ENCODE data around the gene CTNND2.

The CTNND2 gene

DNA sequence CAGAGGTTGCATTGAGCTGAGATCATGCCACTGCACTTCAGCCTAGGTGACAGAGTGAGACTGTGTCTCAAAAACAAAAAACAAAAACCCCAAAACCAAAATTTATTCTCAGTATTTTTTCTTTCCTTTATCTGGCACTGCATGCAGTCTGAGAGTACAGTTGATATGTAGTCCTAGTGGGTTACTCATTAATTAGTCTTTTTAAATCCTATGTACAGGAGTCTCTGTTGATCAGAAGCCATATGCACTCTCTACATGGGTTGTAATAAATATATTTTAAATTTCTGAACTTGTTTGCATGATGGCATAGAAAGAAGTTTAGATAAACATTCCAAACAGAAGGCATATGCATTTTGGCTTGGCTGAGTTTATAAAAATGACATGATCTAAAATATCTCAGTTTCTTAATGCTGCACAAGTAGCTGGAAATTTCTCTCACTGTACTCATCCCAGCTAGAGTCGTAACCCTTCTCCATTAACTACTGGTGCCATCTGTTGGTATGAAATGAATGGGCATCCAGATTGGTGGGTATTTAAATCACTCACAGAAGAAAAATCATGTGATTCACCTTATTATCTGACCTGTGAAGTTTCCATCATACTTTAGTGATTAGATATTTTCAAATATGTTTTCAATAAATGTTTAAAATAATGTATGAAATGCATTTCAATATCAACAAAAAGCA is 284.8 kb downstream of the CTNND2 start (continued):
- TF ChIP-seq, protein P1, sequence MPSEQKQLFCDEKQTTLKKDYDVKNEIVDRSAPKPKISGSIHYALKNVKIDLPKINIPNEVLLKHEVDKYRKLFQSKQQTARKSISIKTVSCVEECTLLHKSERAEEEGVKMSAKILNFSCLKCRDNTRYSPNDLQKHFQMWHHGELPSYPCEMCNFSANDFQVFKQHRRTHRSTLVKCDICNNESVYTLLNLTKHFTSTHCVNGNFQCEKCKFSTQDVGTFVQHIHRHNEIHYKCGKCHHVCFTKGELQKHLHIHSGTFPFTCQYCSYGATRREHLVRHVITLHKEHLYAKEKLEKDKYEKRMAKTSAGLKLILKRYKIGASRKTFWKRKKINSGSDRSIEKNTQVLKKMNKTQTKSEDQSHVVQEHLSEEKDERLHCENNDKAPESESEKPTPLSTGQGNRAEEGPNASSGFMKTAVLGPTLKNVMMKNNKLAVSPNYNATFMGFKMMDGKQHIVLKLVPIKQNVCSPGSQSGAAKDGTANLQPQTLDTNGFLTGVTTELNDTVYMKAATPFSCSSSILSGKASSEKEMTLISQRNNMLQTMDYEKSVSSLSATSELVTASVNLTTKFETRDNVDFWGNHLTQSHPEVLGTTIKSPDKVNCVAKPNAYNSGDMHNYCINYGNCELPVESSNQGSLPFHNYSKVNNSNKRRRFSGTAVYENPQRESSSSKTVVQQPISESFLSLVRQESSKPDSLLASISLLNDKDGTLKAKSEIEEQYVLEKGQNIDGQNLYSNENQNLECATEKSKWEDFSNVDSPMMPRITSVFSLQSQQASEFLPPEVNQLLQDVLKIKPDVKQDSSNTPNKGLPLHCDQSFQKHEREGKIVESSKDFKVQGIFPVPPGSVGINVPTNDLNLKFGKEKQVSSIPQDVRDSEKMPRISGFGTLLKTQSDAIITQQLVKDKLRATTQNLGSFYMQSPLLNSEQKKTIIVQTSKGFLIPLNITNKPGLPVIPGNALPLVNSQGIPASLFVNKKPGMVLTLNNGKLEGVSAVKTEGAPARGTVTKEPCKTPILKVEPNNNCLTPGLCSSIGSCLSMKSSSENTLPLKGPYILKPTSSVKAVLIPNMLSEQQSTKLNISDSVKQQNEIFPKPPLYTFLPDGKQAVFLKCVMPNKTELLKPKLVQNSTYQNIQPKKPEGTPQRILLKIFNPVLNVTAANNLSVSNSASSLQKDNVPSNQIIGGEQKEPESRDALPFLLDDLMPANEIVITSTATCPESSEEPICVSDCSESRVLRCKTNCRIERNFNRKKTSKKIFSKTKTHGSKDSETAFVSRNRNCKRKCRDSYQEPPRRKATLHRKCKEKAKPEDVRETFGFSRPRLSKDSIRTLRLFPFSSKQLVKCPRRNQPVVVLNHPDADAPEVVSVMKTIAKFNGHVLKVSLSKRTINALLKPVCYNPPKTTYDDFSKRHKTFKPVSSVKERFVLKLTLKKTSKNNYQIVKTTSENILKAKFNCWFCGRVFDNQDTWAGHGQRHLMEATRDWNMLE (tag by site-specific recombination; conservative IDR thresholded peaks at IDR 0.05; ENCODE audit: low read depth): no peak

DNA sequence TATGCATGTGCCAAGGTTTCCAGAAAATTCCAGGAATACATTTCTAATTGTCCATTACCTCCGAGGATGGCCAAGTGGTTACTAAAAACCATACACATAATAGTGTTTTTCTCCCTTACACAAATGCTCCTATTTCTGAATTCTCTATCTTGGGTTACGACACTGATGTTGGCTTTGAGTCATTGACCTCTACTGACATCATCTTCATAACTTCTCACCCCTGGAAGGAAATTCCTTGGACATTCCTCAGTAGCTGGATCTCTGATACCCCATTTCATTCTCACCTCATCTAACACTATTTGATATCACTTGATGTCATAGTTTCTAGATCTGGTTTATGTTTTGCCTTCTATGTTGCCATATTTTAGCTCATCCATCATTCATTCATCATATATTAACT is 287.2 kb downstream of the CTNND2 start:
- ChIA-PET CTCF (no interaction called here), POLR2A (no interaction called here)
- no peaks in the 10 kb centered on the region for H3K36me3 ChIP-seq (ENCODE audit: control insufficient read depth in 2 of 2, insufficient read depth in 1 of 2, low read length in 2 of 2)
- H3K4me1 ChIP-seq (ENCODE audit: control insufficient read depth, insufficient read depth, low read length): no peaks in the 10 kb centered on the region
- no peaks in the 10 kb centered on the region for H3K9me3 ChIP-seq (ENCODE audit: control insufficient read depth, insufficient read depth, low read depth, low read length)
- H3K27ac ChIP-seq (ENCODE audit: extremely low read depth, low read depth, low read length): no peak overlapping the region
- no peak overlapping the region for H3K4me3 ChIP-seq (ENCODE audit: low read depth, low read length)
- TF ChIP-seq ZBTB17 (tag by site-specific recombination; IDR thresholded peaks at IDR 0.05) (no peak), KLF1 (tag by site-specific recombination; IDR thresholded peaks at IDR 0.05) (no peak), GLIS1 (tag by site-specific recombination; IDR thresholded peaks at IDR 0.05) (no peak), ZNF777 (tag by site-specific recombination; IDR thresholded peaks at IDR 0.05; ENCODE audit: borderline replicate concordance) (no peak), SP7 (tag by site-specific recombination; IDR thresholded peaks at IDR 0.05) (no peak), ZNF239 (tag by site-specific recombination; IDR thresholded peaks at IDR 0.05) (no peak), ZBTB7A (tag by site-specific recombination; IDR thresholded peaks at IDR 0.05; ENCODE audit: low read depth) (no peak), IKZF3 (tag by site-specific recombination; IDR thresholded peaks at IDR 0.05) (no peak), MYNN (tag by site-specific recombination; IDR thresholded peaks at IDR 0.05; ENCODE audit: borderline replicate concordance) (no peak), ZNF169 (tag by site-specific recombination; IDR thresholded peaks at IDR 0.05) (no peak), ZNF548 (tag by site-specific recombination; IDR thresholded peaks at IDR 0.05) (no peak), KLF16 (tag by site-specific recombination; IDR thresholded peaks at IDR 0.05) (no peak), ZNF140 (tag by site-specific recombination; IDR thresholded peaks at IDR 0.05) (no peak)
- TF ChIP-seq, protein P2, sequence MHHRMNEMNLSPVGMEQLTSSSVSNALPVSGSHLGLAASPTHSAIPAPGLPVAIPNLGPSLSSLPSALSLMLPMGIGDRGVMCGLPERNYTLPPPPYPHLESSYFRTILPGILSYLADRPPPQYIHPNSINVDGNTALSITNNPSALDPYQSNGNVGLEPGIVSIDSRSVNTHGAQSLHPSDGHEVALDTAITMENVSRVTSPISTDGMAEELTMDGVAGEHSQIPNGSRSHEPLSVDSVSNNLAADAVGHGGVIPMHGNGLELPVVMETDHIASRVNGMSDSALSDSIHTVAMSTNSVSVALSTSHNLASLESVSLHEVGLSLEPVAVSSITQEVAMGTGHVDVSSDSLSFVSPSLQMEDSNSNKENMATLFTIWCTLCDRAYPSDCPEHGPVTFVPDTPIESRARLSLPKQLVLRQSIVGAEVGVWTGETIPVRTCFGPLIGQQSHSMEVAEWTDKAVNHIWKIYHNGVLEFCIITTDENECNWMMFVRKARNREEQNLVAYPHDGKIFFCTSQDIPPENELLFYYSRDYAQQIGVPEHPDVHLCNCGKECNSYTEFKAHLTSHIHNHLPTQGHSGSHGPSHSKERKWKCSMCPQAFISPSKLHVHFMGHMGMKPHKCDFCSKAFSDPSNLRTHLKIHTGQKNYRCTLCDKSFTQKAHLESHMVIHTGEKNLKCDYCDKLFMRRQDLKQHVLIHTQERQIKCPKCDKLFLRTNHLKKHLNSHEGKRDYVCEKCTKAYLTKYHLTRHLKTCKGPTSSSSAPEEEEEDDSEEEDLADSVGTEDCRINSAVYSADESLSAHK (tag by site-specific recombination; IDR thresholded peaks at IDR 0.05): no peak
- TF ChIP-seq, protein P3, sequence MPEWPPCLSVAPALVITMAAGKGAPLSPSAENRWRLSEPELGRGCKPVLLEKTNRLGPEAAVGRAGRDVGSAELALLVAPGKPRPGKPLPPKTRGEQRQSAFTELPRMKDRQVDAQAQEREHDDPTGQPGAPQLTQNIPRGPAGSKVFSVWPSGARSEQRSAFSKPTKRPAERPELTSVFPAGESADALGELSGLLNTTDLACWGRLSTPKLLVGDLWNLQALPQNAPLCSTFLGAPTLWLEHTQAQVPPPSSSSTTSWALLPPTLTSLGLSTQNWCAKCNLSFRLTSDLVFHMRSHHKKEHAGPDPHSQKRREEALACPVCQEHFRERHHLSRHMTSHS (tag by site-specific recombination; IDR thresholded peaks at IDR 0.05): no peak
- TF ChIP-seq, protein P1 (tag by site-specific recombination; conservative IDR thresholded peaks at IDR 0.05; ENCODE audit: low read depth): no peak
- TF ChIP-seq, protein P4, sequence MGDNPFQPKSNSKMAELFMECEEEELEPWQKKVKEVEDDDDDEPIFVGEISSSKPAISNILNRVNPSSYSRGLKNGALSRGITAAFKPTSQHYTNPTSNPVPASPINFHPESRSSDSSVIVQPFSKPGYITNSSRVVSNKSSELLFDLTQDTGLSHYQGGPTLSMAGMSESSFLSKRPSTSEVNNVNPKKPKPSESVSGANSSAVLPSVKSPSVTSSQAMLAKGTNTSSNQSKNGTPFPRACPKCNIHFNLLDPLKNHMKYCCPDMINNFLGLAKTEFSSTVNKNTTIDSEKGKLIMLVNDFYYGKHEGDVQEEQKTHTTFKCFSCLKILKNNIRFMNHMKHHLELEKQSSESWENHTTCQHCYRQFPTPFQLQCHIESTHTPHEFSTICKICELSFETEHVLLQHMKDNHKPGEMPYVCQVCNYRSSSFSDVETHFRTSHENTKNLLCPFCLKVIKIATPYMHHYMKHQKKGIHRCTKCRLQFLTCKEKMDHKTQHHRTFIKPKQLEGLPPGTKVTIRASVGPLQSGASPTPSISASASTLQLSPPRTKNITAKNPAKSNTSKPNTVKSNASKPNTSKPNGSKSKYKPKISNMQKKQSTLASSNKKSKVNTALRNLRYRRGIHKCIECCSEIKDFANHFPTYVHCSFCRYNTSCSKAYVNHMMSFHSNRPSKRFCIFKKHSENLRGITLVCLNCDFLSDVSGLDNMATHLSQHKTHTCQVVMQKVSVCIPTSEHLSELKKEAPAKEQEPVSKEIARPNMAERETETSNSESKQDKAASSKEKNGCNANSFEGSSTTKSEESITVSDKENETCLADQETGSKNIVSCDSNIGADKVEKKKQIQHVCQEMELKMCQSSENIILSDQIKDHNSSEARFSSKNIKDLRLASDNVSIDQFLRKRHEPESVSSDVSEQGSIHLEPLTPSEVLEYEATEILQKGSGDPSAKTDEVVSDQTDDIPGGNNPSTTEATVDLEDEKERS (tag by site-specific recombination; IDR thresholded peaks at IDR 0.05): no peak
